Activated CD4-positive, alpha-beta T cell treated with anti-CD3 and anti-CD28 coated beads, Interleukin-2, amount 10 ng/mL, durations not matched to agents 24 days and 14 days (primary cell): ENCODE measurements around the gene PPP6R2. TPM values are rescaled to one million over a fixed set of nuclear protein-coding genes. Genes with fewer than 3 reads are reported as not detected.

ENCODE experiments used
- DNase-seq: peaks from one replicate; pipeline ENCODE4 v3.0.0; 2022
- H3K27ac Mint-ChIP-seq: one replicate; pipeline ENCODE4 v1.8.0; 2022; ENCODE audit warnings: mild to moderate bottlenecking, mixed read lengths
- H3K27me3 Mint-ChIP-seq: one replicate; pipeline ENCODE4 v1.8.0; 2022; ENCODE audit warnings: mixed read lengths
- H3K36me3 Mint-ChIP-seq: one replicate; pipeline ENCODE4 v1.8.0; 2022; ENCODE audit warnings: low read depth, mild to moderate bottlenecking, mixed read lengths
- H3K4me1 Mint-ChIP-seq: one replicate; pipeline ENCODE4 v1.8.0; 2021; ENCODE audit warnings: mixed read lengths
- H3K4me3 Mint-ChIP-seq: one replicate; pipeline ENCODE4 v1.8.0; 2022; ENCODE audit warnings: mild to moderate bottlenecking, moderate library complexity, mixed read lengths
- H3K9me3 Mint-ChIP-seq: one replicate; pipeline ENCODE4 v1.8.0; 2021; ENCODE audit warnings: mixed read lengths
- intact Hi-C: fragments of 100-400 bp; cut with micrococcal nuclease; formaldehyde crosslinking; loops from one replicate; pipeline ENCODE4 v1.15.1; 2023
- total RNA-seq: library from RNA; stranded (reverse); gene quantifications from 2 replicates; pipeline ENCODE4 v1.2.3, GENCODE V29; 2022

PPP6R2 gene
- total RNA-seq, 1 donor from 2014 or later, result 44.0 TPM

DNA sequence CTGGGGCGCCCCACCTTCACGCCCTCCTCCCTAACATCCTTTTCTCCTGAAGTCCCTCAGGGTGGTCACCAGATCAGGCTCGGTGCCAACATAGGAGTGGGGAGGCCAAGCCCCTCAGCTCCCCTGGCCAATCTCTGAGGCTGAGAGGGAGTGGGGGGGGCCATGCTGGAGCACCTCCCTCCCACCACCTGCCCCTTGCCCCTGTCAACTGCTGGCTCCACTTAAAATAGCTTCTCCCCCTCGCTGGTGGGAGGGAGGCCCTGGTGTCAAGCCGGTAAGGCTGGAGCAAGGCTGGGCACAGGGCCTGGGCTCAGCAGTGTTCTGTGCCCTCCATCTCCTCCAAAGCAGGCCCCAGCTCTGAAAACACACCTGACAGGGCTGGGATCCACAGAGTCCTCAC, 40.6 kb upstream of the PPP6R2 start:
- Mint-ChIP-seq H3K4me1 (peaks cover 8% of the 10 kb centered on the region), H3K4me3 (no peak overlapping the region), H3K36me3 (no peaks in the 10 kb centered on the region), H3K27me3 (peaks cover 19% of the 10 kb centered on the region), H3K27ac (no peak overlapping the region), H3K9me3 (no peaks in the 10 kb centered on the region)
- intact Hi-C loops, result no loop called here
- no peak for DNase-seq

DNA sequence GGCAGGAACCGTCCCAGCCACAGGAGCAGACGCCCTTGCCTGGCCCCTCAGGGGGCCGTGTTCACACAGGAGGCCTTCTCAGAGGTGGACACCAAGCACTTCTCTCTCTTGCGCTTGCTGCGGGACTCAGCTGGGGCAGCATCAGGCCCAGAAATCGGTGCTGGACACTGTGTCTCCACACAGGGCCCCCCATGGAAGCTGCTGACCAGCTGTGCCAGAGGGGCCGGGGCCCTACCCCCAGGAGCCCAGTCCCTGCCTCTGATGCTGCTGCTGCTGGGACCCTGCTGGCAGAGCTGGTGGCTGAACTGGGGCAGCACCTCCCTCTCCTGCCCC, 39.6 kb upstream of the PPP6R2 start:
- intact Hi-C loops, result no loop called here
- no peak overlapping the region for H3K27ac Mint-ChIP-seq
- no peak overlapping the region for H3K4me3 Mint-ChIP-seq
- no peaks in the 10 kb centered on the region for H3K9me3 Mint-ChIP-seq
- no peak for DNase-seq
- peaks cover 8% of the 10 kb centered on the region for H3K4me1 Mint-ChIP-seq
- H3K27me3 Mint-ChIP-seq, result peaks cover 18% of the 10 kb centered on the region
- H3K36me3 Mint-ChIP-seq, result no peaks in the 10 kb centered on the region

DNA sequence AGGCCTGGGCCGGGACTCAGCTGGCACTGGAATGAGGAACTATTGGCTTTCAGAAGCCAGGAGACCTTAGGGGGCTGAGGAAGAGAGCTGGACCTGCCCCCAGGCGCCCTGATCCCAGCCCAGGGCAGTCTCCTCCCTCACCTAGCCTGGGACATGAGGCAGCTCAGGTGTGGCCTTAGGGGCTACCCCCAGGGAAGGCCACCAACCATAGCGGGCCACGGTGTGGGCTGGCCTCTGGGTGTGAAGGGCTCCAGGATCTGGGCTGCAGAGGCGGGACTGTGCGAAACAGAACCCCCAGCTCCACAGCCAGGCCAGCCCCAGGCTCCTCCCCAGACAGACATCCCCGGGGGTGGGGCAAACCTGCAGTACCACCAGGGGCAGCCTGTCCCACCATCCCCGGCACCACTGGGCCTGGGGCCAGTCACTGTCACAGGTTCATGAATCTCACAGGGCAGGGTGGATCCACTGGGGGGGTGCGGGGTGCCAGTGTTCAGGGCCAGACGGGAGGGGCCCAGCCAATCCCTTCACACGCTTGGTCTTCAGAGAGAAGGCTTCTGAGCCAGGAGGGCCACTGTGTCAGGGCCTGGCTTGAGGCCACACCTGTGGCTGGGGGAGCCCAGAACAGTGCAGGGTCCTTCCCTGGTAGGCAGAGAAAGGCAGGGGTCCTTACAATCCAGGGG, 39.1 kb upstream of the PPP6R2 start:
- Mint-ChIP-seq H3K36me3 (no peaks in the 10 kb centered on the region), H3K27me3 (peaks cover 15% of the 10 kb centered on the region), H3K27ac (no peak overlapping the region), H3K4me3 (no peak overlapping the region), H3K4me1 (peaks cover 10% of the 10 kb centered on the region), H3K9me3 (no peaks in the 10 kb centered on the region)
- intact Hi-C loops, result no loop called here
- no peak for DNase-seq

DNA sequence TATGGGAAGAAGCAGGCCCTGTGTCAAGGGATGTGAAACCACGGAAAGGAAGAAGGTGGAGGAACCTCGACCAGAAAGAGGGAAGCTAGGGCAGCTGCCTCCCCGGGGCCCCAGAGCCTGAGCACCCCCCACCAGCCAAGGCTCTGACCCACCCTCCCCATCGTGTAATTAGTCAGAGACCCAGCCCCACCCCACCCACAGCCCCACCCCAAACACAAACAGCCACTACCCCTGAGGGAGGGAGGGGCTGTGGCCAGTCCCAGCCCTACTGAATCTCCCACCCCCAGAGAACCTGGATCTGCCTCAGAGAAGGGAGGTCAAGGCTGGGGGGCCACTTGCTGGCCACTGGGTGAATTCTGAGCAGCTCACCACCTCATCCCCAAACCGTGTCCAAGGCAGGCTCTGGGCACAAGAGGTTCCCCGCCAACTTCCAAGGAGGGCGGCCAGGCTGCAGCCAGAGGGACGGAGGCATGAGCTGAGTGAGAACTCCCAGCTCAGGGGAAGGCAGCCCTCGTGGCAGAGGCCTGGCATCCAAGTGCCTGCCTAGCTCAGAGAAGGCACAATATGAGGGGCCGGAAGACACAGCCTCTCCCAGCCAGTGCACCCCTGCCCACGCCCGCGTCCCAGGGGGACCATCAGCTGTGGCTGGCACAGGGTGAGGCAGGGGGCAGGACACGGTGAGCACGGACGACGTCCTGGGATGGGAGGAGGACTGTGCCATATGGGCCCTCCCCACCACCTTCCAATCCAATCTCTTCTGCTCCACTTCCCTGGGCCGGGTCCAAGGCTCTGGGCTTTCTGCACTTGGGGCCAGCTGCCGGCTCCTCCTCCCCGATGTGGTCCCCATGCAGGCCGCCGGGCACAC, 38.4 kb upstream of the PPP6R2 start:
- no peak overlapping the region for H3K4me3 Mint-ChIP-seq
- no peaks in the 10 kb centered on the region for H3K9me3 Mint-ChIP-seq
- H3K27ac Mint-ChIP-seq, result no peak overlapping the region
- H3K4me1 Mint-ChIP-seq, result peaks cover 10% of the 10 kb centered on the region
- H3K36me3 Mint-ChIP-seq, result no peaks in the 10 kb centered on the region
- intact Hi-C loops, result loop anchor here (5.0 kb wide), 1 partner anchor 32 kb away; the partner anchor contains the start of gene MAPK11
- no peak for DNase-seq
- peaks cover 15% of the 10 kb centered on the region for H3K27me3 Mint-ChIP-seq

DNA sequence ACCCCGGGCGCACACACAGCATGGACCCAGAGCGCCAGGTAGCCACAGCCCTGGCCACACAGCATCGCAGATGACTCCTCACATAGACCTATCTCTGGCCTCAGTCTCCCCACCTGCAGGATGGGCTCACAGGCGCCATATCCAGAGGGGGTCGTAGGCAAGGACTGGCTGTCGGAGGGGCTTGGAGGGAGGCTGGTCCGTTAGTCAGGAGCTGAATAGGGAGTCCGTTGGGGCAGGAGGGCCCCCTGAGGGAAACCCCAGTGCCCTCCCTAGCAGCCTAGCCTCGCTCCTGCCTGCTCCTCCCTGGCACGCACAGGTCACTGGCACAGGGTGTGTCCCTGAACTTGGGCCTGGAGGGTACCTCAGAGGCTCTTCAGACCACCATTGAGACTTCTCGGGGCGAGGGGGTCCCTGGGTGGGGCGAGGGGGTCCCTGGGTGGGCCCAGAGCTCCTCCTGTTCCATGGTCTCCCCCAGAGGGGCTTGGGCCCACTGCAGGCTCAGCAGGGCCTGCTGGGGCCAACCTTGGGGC, 37.7 kb upstream of the PPP6R2 start:
- H3K4me1 Mint-ChIP-seq, result peaks cover 10% of the 10 kb centered on the region
- no peak for DNase-seq
- no peak overlapping the region for H3K4me3 Mint-ChIP-seq
- intact Hi-C loops, result loop anchor here (5.0 kb wide), 1 partner anchor 33 kb away; the partner anchor contains the start of gene MAPK11
- peaks cover 15% of the 10 kb centered on the region for H3K27me3 Mint-ChIP-seq
- H3K36me3 Mint-ChIP-seq, result no peaks in the 10 kb centered on the region
- H3K27ac Mint-ChIP-seq, result no peak overlapping the region
- H3K9me3 Mint-ChIP-seq, result no peaks in the 10 kb centered on the region

- H3K4me1 Mint-ChIP-seq, result peaks cover 10% of the 10 kb centered on the region
- peak overlapping the region; percentile 29 for H3K27ac Mint-ChIP-seq
- H3K9me3 Mint-ChIP-seq, result no peaks in the 10 kb centered on the region
- no peaks in the 10 kb centered on the region for H3K36me3 Mint-ChIP-seq
- no peak for DNase-seq
- peak overlapping the region; percentile 69 for H3K4me3 Mint-ChIP-seq
- intact Hi-C loops, result loop anchor here (5.0 kb wide), 1 partner anchor 34 kb away; the partner anchor contains the start of gene MAPK11
- H3K27me3 Mint-ChIP-seq, result peaks cover 12% of the 10 kb centered on the region
Observed at GRCh38 chr22:50305923-50306566, 37.1 kb upstream of the PPP6R2 start.

DNA sequence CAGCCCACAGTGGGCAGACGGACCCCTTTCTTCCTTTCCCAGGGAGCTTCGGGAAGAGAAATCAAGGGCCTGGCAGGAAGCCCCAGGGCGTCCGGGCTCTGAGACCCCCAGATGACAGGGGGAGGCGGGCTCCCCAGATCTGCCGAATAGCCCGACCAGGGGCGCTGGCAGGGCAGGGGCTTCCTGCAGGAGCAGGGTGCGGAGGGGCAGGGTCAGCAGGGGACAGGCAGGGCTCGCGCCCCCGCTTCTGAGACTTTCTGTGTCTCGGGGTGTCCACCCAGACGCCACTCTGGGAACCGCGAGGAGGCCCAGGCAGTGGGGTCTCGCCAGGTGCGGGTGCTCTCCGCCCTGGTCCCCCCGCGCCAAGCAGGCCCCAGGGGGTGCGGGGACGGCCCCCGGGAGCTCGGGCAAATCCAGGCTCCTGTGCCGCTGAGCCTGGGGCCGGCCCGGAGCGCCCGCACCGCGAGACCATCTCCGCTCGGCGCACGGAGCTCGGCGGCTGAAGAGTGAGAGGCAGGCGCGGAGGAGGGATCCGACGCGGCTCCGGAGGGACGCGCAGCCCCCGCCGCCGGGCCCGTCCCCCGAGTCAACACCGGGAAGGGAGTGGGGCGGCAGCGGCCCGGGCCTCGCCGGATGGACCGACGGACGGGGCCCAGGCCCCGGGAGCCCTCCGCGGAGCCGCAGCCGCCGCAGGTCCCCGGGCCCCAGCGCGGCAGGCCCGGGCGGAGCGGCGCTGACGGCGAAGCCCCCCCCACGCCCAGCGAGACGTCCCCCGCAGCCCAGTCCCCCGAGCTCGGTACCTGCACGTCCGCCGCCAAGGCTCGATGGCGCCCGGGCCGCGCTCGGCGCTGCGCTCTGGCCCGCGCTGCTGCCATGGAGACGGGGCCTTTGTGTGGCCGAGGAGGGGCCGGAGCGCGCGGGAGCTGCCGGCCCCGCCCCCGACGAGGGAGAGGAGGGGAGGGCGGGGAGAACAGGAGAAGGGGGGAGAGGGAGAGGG, 36.1 kb upstream of the PPP6R2 start, which contains the start of gene PLXNB2:
TSS of gene PLXNB2 (minus strand) at position 894 of the 997 bp plus-strand sequence. CDS start 17,062 bp downstream, outside the sequence.
- Mint-ChIP-seq H3K4me1 (peaks cover 10% of the 10 kb centered on the region), H3K27me3 (peaks cover 10% of the 10 kb centered on the region), H3K36me3 (no peaks in the 10 kb centered on the region), H3K4me3 (peak within 1 kb of the TSS; percentile 69), H3K9me3 (no peaks in the 10 kb centered on the region), H3K27ac (no peak within 1 kb of the TSS)
- intact Hi-C loops, result loop anchor here (5.0 kb wide), 1 partner anchor 35 kb away; the partner anchor contains the start of gene MAPK11
- peak; percentile 77 for DNase-seq

GRCh38 chr22:50307890-50308596, 35.1 kb upstream of the PPP6R2 start:
- H3K27me3 Mint-ChIP-seq, result peaks cover 9% of the 10 kb centered on the region
- H3K36me3 Mint-ChIP-seq, result no peaks in the 10 kb centered on the region
- DNase-seq, result no peak
- H3K4me3 Mint-ChIP-seq, result no peak overlapping the region
- H3K4me1 Mint-ChIP-seq, result peaks cover 10% of the 10 kb centered on the region
- H3K9me3 Mint-ChIP-seq, result no peaks in the 10 kb centered on the region
- H3K27ac Mint-ChIP-seq, result no peak overlapping the region
- intact Hi-C loops, result loop anchor here (5.0 kb wide), 1 partner anchor 36 kb away; the partner anchor contains the start of gene MAPK11

GRCh38 chr22:50308597-50308935, 34.6 kb upstream of the PPP6R2 start:
- H3K9me3 Mint-ChIP-seq, result no peaks in the 10 kb centered on the region
- no peaks in the 10 kb centered on the region for H3K36me3 Mint-ChIP-seq
- intact Hi-C loops, result loop anchor here (5.0 kb wide), 1 partner anchor 36 kb away; the partner anchor contains the start of gene MAPK11
- peak overlapping the region; percentile 70 for H3K27ac Mint-ChIP-seq
- H3K4me3 Mint-ChIP-seq, result peak overlapping the region; percentile 59
- no peak for DNase-seq
- H3K4me1 Mint-ChIP-seq, result peaks cover 10% of the 10 kb centered on the region
- peaks cover 9% of the 10 kb centered on the region for H3K27me3 Mint-ChIP-seq

DNA sequence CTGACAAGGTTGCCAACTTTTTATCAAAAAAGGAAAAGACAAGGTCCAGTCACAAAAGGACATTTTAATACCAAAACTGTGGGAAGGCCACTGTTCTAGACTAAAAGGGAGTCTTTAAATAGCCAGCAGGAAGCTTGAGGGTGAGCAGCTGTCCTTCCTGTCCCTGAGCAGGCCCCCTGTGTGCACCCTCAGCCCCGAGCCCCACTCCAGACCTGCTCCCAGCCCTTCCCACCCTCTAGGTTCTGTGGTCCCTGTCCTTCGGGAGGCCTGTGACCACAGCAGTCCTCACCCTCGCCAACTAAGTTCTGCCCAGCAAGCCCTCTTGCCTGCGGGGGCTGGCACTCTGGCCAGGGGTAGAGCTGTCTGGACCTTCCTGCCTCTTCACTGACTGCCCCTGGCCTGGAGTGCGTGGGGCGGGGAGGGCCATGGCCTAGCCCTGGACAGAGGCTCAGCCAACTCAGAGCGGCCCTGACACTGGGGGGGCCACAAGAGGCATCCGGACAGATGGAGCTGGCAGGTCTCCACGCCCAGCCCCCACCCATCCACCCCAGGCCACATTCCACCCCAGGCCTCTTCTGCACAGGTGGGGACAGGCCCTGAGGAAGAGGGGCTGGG, 34.0 kb upstream of the PPP6R2 start:
- H3K4me1 Mint-ChIP-seq, result peaks cover 10% of the 10 kb centered on the region
- no peaks in the 10 kb centered on the region for H3K36me3 Mint-ChIP-seq
- peak overlapping the region; percentile 70 for H3K27ac Mint-ChIP-seq
- peaks cover 9% of the 10 kb centered on the region for H3K27me3 Mint-ChIP-seq
- H3K4me3 Mint-ChIP-seq, result peak overlapping the region; percentile 59
- intact Hi-C loops, result loop anchor here (5.0 kb wide), 1 partner anchor 37 kb away; the partner anchor contains the start of gene MAPK11
- no peaks in the 10 kb centered on the region for H3K9me3 Mint-ChIP-seq
- DNase-seq, result no peak

DNA sequence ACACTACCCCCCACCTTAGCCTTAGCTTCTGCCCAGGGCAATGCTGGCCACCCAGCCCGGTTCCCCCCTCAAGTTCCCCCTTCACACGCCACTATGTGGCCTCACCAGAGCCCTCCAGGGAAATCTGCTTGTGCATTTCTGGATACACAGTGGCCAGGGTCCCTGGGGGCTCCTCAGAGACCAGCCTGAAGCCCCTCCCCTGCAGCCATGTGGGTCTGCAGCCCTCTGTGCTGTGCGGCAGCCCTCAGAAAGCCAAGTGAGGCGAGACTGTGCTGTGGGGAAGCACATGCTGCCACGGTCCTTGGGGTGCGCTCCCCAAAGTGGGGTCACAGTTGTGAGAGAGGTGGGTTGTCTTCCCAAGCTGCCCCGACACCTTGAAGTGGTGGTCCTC, 33.5 kb upstream of the PPP6R2 start:
- no peaks in the 10 kb centered on the region for H3K9me3 Mint-ChIP-seq
- DNase-seq, result no peak
- no peaks in the 10 kb centered on the region for H3K36me3 Mint-ChIP-seq
- H3K4me3 Mint-ChIP-seq, result no peak overlapping the region
- H3K4me1 Mint-ChIP-seq, result peaks cover 15% of the 10 kb centered on the region
- H3K27me3 Mint-ChIP-seq, result peaks cover 9% of the 10 kb centered on the region
- H3K27ac Mint-ChIP-seq, result no peak overlapping the region
- intact Hi-C loops, result loop anchor here (5.0 kb wide), 1 partner anchor 37 kb away; the partner anchor contains the start of gene MAPK11
